Endothelial cell of umbilical vein (primary cell): ENCODE results near the gene ARTN. TPM values are rescaled to one million over a fixed set of nuclear protein-coding genes. Genes with fewer than 3 reads are reported as not detected.

Experiments used
- BruUV-seq: library from RNA; stranded (reverse); fragments of 400-500 nt; replicated peaks from 2 replicates; lab custom pipeline; 2021; lab: Mats Ljungman, UMichigan
- CTCF ChIA-PET: fragments of 300-600, 350-600 bp; sonication (Branson Sonifier 250); formaldehyde crosslinking; loops from one replicate; lab custom pipeline; 2021; ENCODE audit warnings: antibody characterized with exemption, inconsistent platforms; lab: Charles Lee
- POLR2A ChIA-PET: fragments of 300-600, 350-600 bp; sonication (Branson Sonifier 250); formaldehyde crosslinking; loops from one replicate; lab custom pipeline; 2021; ENCODE audit warnings: antibody characterized with exemption, inconsistent platforms; lab: Charles Lee
- DNase-seq: peaks from one replicate; pipeline ENCODE4 v3.0.0-alpha.2; 2011; ENCODE audit warnings: low read depth, low spot score
- FAIRE-seq: peaks from 2 replicates; lab custom pipeline; 2011; peaks lifted over from hg19 to GRCh38; lab: Jason Lieb, UNC
- H2AFZ ChIP-seq: 2 replicates; pipeline ENCODE4 v1.6.0; 2012; ENCODE audit warnings: low read depth, low read length, control low read depth, inconsistent platforms
- H3K27ac ChIP-seq: 2 replicates; pipeline ENCODE4 v1.5.1; 2011; ENCODE audit warnings: low read depth, mild to moderate bottlenecking, control low read depth, low read length, moderate library complexity; ENCODE audit not compliant: insufficient read depth
- H3K27me3 ChIP-seq, 2 experiments: 2 replicates each; pipeline versions ENCODE4 v1.6.0 to v1.6.1; 2011; ENCODE audit warnings: low read length in 2 of 2, mixed read lengths in 1 of 2; ENCODE audit not compliant: control insufficient read depth in 2 of 2, insufficient read depth in 2 of 2
- H3K36me3 ChIP-seq, 2 experiments: 2 replicates in 1 of 2; 3 replicates in 1 of 2; pipeline ENCODE4 v1.5.1; 2011; ENCODE audit warnings: low read length in 2 of 2, mild to moderate bottlenecking in 1 of 2, moderate library complexity in 1 of 2; ENCODE audit not compliant: control insufficient read depth in 2 of 2, insufficient read depth in 2 of 2; ENCODE audit errors: extremely low read depth in 1 of 2
- H3K4me1 ChIP-seq: 3 replicates; pipeline ENCODE4 v1.5.1; 2011; ENCODE audit warnings: mild to moderate bottlenecking, low read length; ENCODE audit not compliant: control insufficient read depth, insufficient read depth; ENCODE audit errors: extremely low read depth
- H3K4me2 ChIP-seq: 2 replicates; pipeline ENCODE4 v1.6.1; 2011; ENCODE audit warnings: low read length, control low read depth, mixed read lengths; ENCODE audit not compliant: insufficient read depth
- H3K4me3 ChIP-seq, 3 experiments: fragments of 200-600 bp in 1 of 3; sonication (generic), shearing (Covaris generic) in 1 of 3; replicated peaks in 1 of 3; 2 replicates each; pipeline ENCODE4 v1.5.1; 2011 to 2016; ENCODE audit warnings: control low read depth in 3 of 3, low read length in 3 of 3, mild to moderate bottlenecking in 2 of 3, inconsistent platforms in 1 of 3, low read depth in 1 of 3, moderate library complexity in 1 of 3; ENCODE audit not compliant: insufficient read depth in 1 of 3
- H3K79me2 ChIP-seq: 2 replicates; pipeline ENCODE4 v1.6.0; 2012; ENCODE audit warnings: low read length, inconsistent platforms; ENCODE audit not compliant: control insufficient read depth, insufficient read depth
- H3K9ac ChIP-seq: replicated peaks from 2 replicates; pipeline ENCODE3; 2011; ENCODE audit warnings: low read length, control low read depth; ENCODE audit not compliant: insufficient read depth; ENCODE audit errors: extremely low read depth
- H3K9me1 ChIP-seq: replicated peaks from 3 replicates; pipeline ENCODE4 v1.6.0; 2011; ENCODE audit warnings: mild to moderate bottlenecking, low read length; ENCODE audit not compliant: control insufficient read depth, insufficient read depth; ENCODE audit errors: extremely low read depth
- H3K9me3 ChIP-seq: replicated peaks from 2 replicates; pipeline ENCODE4 v1.5.1; 2012; ENCODE audit warnings: low read length, inconsistent platforms; ENCODE audit not compliant: control insufficient read depth, insufficient read depth
- H4K20me1 ChIP-seq: replicated peaks from 2 replicates; pipeline ENCODE3; 2011; ENCODE audit warnings: mild to moderate bottlenecking, low read length; ENCODE audit not compliant: control insufficient read depth, insufficient read depth; ENCODE audit errors: extremely low read depth
- EZH2 ChIP-seq: IDR thresholded peaks from 2 replicates; pipeline ENCODE4 v1.6.1; 2012; ENCODE audit warnings: borderline replicate concordance, low read depth, mild to moderate bottlenecking, moderate library complexity, low read length, inconsistent platforms; ENCODE audit not compliant: severe bottlenecking
- FOS ChIP-seq: IDR thresholded peaks from 2 replicates; pipeline ENCODE4 v1.6.1; 2011; ENCODE audit warnings: mild to moderate bottlenecking, low read length, moderate library complexity, borderline replicate concordance; ENCODE audit not compliant: insufficient read depth
- GATA2 ChIP-seq: IDR thresholded peaks from 2 replicates; pipeline ENCODE4 v1.7.0; 2011; ENCODE audit warnings: low read depth, mild to moderate bottlenecking, moderate library complexity, mixed read lengths, low read length; ENCODE audit not compliant: insufficient read length, insufficient read depth
- JUN ChIP-seq: IDR thresholded peaks from 2 replicates; pipeline ENCODE4 v1.6.1; 2011; ENCODE audit warnings: borderline replicate concordance, low read depth; ENCODE audit not compliant: insufficient read length, insufficient read depth
- MYC ChIP-seq: IDR thresholded peaks from one replicate; pipeline ENCODE4 v1.6.1; 2011; ENCODE audit warnings: mild to moderate bottlenecking, low read depth, low read length
- POLR2A ChIP-seq: IDR thresholded peaks from 2 replicates; pipeline ENCODE4 v1.6.1; 2012; ENCODE audit warnings: low read depth, mild to moderate bottlenecking, control low read depth, low read length
- POLR2AphosphoS5 ChIP-seq: IDR thresholded peaks from 2 replicates; pipeline ENCODE4 v1.6.1; 2012; ENCODE audit warnings: low read depth, mild to moderate bottlenecking, control low read depth, low read length, moderate library complexity; ENCODE audit not compliant: insufficient read depth
- dilution Hi-C: fragments of 300-500 bp; cut with MboI; formaldehyde crosslinking; loops from one replicate; pipeline ENCODE4 v1.15.0; 2019; ENCODE audit warnings: low sequenced_read_pairs; ENCODE audit not compliant: extremely low pct_ligation_motif_present
- intact Hi-C: fragments of 100-400 bp; cut with micrococcal nuclease; formaldehyde crosslinking; loops from one replicate; pipeline ENCODE4 v1.10.0; 2022
- polyA plus RNA-seq, 4 experiments: library from polyadenylated mRNA; depleted of rRNA in 3 of 4; stranded (reverse) in 3 of 4; unstranded in 1 of 4; fragments of >200 nt; gene quantifications; 2 replicates each; pipeline versions ENCODE4 v1.2.1 to v1.2.3, GENCODE V29; 2011 to 2012; ENCODE audit warnings: missing spikeins in 1 of 4
- total RNA-seq: library from RNA; stranded (reverse); gene quantifications from 2 replicates; pipeline ENCODE4 v1.2.3, GENCODE V29; 2021
- TF ChIP-seq, protein P1 (sequence below): IDR thresholded peaks from 2 replicates; pipeline ENCODE4 v1.6.1; 2011; ENCODE audit not compliant: insufficient read depth, insufficient read length
- TF ChIP-seq, protein P2 (sequence below), 2 donors: IDR thresholded peaks; 1 replicate in 1 of 2; 2 replicates in 1 of 2; pipeline ENCODE4 v1.5.1; 2011; ENCODE audit warnings: low read length in 2 of 2, mild to moderate bottlenecking in 2 of 2, moderate library complexity in 2 of 2, control low read depth in 1 of 2, inconsistent platforms in 1 of 2, low read depth in 1 of 2; ENCODE audit not compliant: insufficient read depth in 1 of 2; ENCODE audit errors: extremely low read depth in 1 of 2

The ARTN gene
- total and polyA plus RNA-seq, 2 donors (not counting 3 experiments of a cell fraction or from before 2014, with no cell fraction given), result 0.11 to 0.18 TPM

DNA sequence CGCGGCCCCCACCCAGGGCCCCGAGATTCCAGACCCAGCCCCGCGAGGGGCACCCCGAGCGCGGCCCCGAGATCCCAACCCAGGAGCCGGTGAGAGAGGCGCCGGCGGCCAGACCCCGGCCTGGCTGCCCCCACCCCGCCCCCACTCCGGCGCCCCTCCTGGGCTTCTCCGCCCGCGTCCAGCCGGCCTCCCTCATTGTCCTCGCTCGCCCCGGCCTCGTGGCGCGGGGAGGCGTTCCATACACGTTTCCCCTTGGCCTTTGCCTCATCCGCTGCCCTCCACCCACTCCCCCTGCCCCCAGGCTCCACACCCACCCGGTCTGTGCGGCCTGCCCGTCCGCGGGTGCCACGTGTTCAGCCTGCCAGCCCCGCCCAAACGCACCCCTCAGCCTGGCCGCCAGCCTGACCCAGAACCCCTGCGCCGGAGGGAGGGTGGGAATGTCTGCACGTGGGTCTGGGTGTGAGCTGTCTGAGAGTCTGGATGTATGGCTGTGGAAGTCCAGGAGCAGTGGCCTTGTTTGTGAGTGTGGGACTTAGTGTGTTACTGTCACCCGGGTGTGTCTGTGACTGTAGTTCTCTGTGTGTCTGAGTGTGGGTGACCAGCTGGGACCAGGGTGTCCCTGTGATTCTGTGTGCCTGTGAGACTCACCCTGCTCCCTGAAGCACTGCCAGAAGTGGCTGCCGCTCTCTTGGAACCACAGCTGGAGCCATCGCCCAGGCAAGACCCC lies 46.1 kb downstream of the ARTN start:
- peaks cover 0 to 12% of the 10 kb centered on the region in 2 experiments for H3K36me3 ChIP-seq
- dilution Hi-C loops, result no loop called here
- H3K9me3 ChIP-seq, result no peaks in the 10 kb centered on the region
- TF ChIP-seq MYC (peak; percentile 95), POLR2A (no peak)
- TF ChIP-seq, protein P1, sequence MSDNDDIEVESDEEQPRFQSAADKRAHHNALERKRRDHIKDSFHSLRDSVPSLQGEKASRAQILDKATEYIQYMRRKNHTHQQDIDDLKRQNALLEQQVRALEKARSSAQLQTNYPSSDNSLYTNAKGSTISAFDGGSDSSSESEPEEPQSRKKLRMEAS, result peak; percentile 71
- peak; percentile 47 for DNase-seq
- peak overlapping the region; percentile 46 to 66 (median 50) for H3K4me3 ChIP-seq
- ChIA-PET POLR2A (no interaction called here), CTCF (no interaction called here)
- peak overlapping the region; percentile 74 for H3K9ac ChIP-seq
- intact Hi-C loops, result loop anchor here (1.0 kb wide), 1 partner anchor 12 kb away; the partner anchor contains the start of gene CCDC24
- no peaks in the 10 kb centered on the region for H4K20me1 ChIP-seq
- peak overlapping the region; percentile 47 for H2AFZ ChIP-seq
- TSS peak; percentile 25 for BruUV-seq
- peaks cover 27% of the 10 kb centered on the region for H3K4me1 ChIP-seq
- peak overlapping the region; percentile 13 for H3K27ac ChIP-seq
- FAIRE-seq, result peak; percentile 55
- H3K4me2 ChIP-seq, result peak overlapping the region; percentile 53
- H3K27me3 ChIP-seq, result no peaks in the 10 kb centered on the region
- no peaks in the 10 kb centered on the region for H3K9me1 ChIP-seq
- peaks cover 47% of the 10 kb centered on the region for H3K79me2 ChIP-seq

DNA sequence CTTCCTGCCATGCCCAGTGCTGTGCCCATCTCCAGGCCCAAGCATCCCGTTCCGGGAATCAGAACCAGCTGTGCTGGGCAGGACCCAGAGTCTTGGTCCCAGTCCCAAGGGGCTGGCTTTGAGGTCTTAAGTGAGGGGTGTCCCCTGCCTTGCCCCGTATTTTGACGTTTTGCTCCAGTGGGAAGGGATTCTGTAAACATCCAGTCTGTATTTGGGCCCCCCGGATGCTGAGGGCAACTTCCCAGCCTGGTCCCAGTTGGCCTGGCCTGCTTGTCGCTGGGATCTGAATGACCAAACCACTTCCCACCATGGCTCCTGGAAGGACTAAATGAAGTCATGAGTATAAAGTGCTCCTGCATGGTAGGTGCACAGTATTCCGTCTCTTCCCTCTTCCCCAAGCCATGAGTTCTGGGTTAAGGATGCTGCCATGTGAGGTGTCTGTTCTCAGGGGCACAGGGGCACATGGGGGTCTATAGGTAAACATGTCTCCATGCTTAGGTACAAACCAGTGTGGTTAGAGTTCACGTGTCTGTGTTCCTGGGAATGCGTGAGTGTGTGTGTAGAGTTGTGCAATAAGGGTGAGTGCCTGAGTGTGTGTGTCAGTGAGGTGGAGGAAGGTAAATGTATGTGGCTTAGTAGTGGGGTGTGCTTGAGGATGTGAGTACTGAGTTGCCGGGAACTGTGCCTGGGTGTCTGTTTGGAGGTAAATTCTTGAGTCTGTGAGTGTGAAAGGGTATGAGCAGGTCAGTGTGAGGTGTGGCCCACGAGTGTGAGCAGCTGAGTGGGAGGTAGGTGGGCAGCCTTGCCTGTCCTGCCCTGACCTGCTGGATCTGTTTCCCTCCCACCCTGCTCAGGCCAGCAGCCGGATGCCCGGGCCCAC lies 46.9 kb downstream of the ARTN start:
- H3K4me1 ChIP-seq, result peaks cover 27% of the 10 kb centered on the region
- H3K4me3 ChIP-seq, result peak overlapping the region; percentile 46 to 66 (median 50)
- no peaks in the 10 kb centered on the region for H3K27me3 ChIP-seq
- CTCF ChIA-PET, result no interaction called here
- peak overlapping the region; percentile 13 for H3K27ac ChIP-seq
- H3K36me3 ChIP-seq, result peaks cover 0 to 17% of the 10 kb centered on the region in 2 experiments
- peaks cover 40% of the 10 kb centered on the region for H3K79me2 ChIP-seq
- intact Hi-C loops, result loop anchor here (1.0 kb wide), 1 partner anchor 11 kb away; the partner anchor contains the start of gene CCDC24
- peak overlapping the region; percentile 74 for H3K9ac ChIP-seq
- H3K9me3 ChIP-seq, result no peaks in the 10 kb centered on the region
- no peak for DNase-seq
- FAIRE-seq, result peak; percentile 28
- H2AFZ ChIP-seq, result no peak overlapping the region
- H3K4me2 ChIP-seq, result peak overlapping the region; percentile 53
- no TSS peak for BruUV-seq
- dilution Hi-C loops, result no loop called here
- no peak for TF ChIP-seq JUN
- no peak for TF ChIP-seq FOS
- TF ChIP-seq MYC, result no peak
- no peak for TF ChIP-seq POLR2A
- TF ChIP-seq, protein P1, result no peak
- no peak for TF ChIP-seq POLR2AphosphoS5
- TF ChIP-seq, protein P2, sequence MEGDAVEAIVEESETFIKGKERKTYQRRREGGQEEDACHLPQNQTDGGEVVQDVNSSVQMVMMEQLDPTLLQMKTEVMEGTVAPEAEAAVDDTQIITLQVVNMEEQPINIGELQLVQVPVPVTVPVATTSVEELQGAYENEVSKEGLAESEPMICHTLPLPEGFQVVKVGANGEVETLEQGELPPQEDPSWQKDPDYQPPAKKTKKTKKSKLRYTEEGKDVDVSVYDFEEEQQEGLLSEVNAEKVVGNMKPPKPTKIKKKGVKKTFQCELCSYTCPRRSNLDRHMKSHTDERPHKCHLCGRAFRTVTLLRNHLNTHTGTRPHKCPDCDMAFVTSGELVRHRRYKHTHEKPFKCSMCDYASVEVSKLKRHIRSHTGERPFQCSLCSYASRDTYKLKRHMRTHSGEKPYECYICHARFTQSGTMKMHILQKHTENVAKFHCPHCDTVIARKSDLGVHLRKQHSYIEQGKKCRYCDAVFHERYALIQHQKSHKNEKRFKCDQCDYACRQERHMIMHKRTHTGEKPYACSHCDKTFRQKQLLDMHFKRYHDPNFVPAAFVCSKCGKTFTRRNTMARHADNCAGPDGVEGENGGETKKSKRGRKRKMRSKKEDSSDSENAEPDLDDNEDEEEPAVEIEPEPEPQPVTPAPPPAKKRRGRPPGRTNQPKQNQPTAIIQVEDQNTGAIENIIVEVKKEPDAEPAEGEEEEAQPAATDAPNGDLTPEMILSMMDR (IDR thresholded peaks at IDR 0.05; ENCODE audit: extremely low read depth in 1 of 2, insufficient read depth in 1 of 2, low read depth in 1 of 2, low read length in 2 of 2), result no peak
- TF ChIP-seq GATA2, result no peak
- no peak for TF ChIP-seq EZH2
- H3K9me1 ChIP-seq, result no peaks in the 10 kb centered on the region
- POLR2A ChIA-PET, result no interaction called here
- H4K20me1 ChIP-seq, result no peaks in the 10 kb centered on the region
